Measurements from ENCODE around the gene SPESP1.

The SPESP1 gene

GRCh38 chr15:68991723-68992122 lies 61.4 kb downstream of the SPESP1 start:
- TF ChIP-seq CTCF (conservative IDR thresholded peaks at IDR 0.05) (no peak), ZFX (IDR thresholded peaks at IDR 0.05) (no peak)
- no peak overlapping the region for H3K27ac ChIP-seq

DNA sequence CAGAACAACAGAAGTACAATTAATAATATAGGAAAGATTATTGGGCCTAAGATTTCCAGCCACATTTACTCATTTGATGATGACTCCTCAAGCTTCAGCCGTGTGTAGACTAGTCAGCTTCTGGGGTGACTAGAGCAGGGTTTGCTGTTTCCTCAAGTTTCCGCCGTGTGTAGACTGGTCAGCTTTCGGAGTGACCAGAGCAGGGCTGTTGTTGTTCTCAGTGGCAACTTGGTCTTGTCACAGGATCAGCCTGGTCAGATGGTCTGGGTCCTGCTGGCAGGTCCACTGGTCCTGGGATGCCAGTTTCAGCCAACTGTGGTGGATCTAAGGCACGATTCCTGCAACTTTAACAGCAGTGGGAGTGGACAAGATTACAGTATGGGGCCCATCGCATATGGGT lies 62.4 kb downstream of the SPESP1 start:
- TF ChIP-seq CTCF (conservative IDR thresholded peaks at IDR 0.05) = no peak
- TF ChIP-seq ZFX (IDR thresholded peaks at IDR 0.05) = no peak

DNA sequence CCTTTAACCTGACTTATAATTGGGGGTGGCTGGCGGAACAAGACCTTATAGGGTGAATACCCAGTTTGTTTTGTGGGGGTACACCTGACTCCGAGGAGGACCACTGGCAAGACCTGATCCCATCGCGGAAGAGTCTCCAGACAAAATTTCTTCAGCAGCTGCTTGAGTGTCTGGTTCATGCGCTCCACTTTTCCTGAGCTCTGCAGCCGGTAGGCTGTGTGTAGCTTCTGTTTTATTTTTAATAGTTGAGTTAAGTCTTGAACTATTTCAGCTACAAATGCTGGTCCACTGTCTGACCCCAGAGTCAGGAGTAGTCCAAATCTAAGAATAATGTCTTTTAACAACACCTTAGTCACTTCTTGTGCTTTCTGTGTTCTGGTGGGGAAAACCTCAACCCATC lies 63.0 kb downstream of the SPESP1 start:
- TF ChIP-seq ZFX (IDR thresholded peaks at IDR 0.05) (no peak), CTCF (conservative IDR thresholded peaks at IDR 0.05) (no peak)
- H3K27ac ChIP-seq = no peak overlapping the region

More for the DNA sequence above, 62.4 kb downstream of the SPESP1 start:
- H3K27ac ChIP-seq = no peak overlapping the region

DNA sequence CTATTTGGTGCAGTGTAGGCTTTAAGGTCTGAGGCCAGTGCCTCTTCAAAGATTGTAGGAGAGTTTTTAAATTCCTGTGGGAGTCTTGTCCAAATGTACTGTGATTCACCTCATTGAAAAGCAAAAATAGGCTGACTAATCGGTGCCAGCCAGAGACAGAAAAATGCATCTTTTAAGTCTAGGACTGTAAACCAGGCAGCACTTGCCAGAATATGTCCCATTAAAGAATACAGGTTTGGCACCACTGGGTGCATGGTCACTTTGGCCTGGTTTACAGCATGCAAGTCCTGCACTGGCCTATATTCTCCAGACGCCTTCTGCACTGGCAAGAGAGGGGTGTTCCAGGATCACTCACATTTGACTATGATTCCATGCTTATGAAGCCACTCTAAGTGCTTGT lies 63.8 kb downstream of the SPESP1 start:
- no peak overlapping the region for H3K27ac ChIP-seq
- TF ChIP-seq ZFX (IDR thresholded peaks at IDR 0.05) = no peak

DNA sequence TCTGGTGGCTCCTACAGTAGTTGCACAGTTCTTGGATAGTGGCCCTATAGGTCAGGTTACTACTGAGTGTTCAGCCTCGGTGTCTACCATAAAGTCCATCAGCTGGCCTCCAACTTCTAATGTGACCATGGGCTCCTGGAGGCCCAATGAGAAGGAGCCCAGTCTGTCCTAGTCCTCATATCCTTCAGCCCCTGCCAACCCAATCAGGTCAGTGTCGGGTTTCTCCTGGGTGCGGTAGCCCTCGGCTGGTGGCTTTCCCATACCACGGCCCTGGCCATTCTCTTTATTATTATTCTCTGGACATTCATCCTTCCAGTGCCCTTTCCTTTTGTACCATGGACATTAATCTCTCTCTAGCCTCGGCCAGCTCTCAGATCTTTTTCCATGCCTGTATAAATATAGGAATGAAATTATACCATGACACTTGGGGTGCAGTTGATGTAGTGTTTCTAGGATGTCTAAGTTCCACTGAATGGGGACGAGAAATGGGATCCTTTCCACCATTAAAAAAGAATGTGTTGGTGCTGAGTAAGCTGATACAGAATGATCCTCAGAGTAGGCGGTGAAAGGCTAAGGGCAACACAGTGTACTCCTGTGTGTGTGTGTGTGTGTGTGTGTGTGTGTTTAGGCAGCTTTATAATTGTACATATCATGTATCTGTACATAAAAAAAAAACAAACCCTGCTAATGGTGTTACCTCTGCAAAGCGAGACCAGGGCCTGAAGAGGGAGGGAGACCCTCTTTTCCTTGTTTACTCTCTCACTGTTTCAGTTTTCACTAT lies 64.8 kb downstream of the SPESP1 start:
- TF ChIP-seq CTCF (conservative IDR thresholded peaks at IDR 0.05) = no peak
- no peak for TF ChIP-seq ZFX (IDR thresholded peaks at IDR 0.05)
- H3K27ac ChIP-seq = no peak overlapping the region

Measured in C4-2B (cell line).